Astrocyte (in vitro differentiated cells and primary cell): ENCODE data around the gene ZNF629.
"Not testable (repeated sequence)": the region's sequence is repeated elsewhere in the genome, so short reads cannot be mapped to it uniquely, and the experiment has no call there.

Experiments used
- EZH2 ChIP-seq: IDR thresholded peaks from 2 replicates; pipeline ENCODE4 v1.6.1; 2012; ENCODE audit warnings: mild to moderate bottlenecking, low read length, inconsistent platforms; ENCODE audit not compliant: insufficient read depth
- TF ChIP-seq, protein P1 (sequence below): IDR thresholded peaks from 2 replicates; pipeline ENCODE4 v1.5.1; 2011; ENCODE audit warnings: low read depth, mild to moderate bottlenecking, inconsistent platforms, low read length, moderate library complexity; ENCODE audit not compliant: insufficient read depth

DNA sequence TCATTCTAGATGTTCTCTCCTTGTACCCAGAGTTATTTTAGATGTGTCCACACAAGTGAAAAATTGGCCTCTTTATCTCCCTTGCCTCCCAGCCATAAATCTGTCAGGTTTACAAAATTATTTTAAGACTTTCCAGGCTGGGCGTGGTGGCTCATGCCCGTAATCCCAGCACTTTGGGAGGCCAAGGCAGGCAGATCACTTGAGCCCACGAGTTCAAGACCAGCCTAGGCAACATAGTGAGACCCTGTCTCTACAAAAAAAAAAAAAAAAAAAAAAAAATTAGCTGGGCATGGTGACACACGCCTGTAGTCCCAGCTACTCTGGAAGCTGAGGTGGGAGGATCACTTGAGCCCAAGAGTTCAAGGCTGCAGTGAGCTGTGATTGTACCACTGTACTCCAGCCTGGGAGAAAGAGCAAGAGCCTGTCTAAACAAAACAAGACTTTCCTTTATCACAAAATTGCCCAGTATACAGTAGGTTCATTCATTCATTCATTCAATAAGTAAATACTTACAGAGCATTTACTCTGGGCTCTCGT lies 22.0 kb upstream of the ZNF629 start:
- TF ChIP-seq, protein P1, sequence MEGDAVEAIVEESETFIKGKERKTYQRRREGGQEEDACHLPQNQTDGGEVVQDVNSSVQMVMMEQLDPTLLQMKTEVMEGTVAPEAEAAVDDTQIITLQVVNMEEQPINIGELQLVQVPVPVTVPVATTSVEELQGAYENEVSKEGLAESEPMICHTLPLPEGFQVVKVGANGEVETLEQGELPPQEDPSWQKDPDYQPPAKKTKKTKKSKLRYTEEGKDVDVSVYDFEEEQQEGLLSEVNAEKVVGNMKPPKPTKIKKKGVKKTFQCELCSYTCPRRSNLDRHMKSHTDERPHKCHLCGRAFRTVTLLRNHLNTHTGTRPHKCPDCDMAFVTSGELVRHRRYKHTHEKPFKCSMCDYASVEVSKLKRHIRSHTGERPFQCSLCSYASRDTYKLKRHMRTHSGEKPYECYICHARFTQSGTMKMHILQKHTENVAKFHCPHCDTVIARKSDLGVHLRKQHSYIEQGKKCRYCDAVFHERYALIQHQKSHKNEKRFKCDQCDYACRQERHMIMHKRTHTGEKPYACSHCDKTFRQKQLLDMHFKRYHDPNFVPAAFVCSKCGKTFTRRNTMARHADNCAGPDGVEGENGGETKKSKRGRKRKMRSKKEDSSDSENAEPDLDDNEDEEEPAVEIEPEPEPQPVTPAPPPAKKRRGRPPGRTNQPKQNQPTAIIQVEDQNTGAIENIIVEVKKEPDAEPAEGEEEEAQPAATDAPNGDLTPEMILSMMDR: not testable (repeated sequence)
- TF ChIP-seq EZH2: not testable (repeated sequence)
